ENCODE results near the gene DPF3. TPM values are rescaled to one million over a fixed set of nuclear protein-coding genes. Genes with fewer than 3 reads are reported as not detected.
"Not testable (repeated sequence)": the region's sequence is repeated elsewhere in the genome, so short reads cannot be mapped to it uniquely, and the experiment has no call there.

Gene DPF3
- total and polyA plus RNA-seq, 4 donors = 0.17 to 3.9 (median 0.52) TPM

GRCh38 chr14:72751276-72752033 is 142.4 kb downstream of the DPF3 start:
- DNase-seq (no peak), ATAC-seq (ENCODE audit: insufficient read depth, low FRiP score) (no peak)
- 92 to 94% methylated on average over 9 of the region's 9 CpGs for WGBS, 2 donors
- Histone ChIP-seq H3K4me1 (ENCODE audit: control insufficient read depth in 5 of 5, insufficient read depth in 5 of 5, low read length in 5 of 5) (no peaks in the 10 kb centered on the region), H3K27ac (ENCODE audit: low read depth in 1 of 2, low read length in 1 of 2) (no peak overlapping the region), H3K9me3 (ENCODE audit: control insufficient read depth in 4 of 4, insufficient read depth in 3 of 4, low read length in 3 of 4) (peaks cover 0 to 15% (median under 1%) of the 10 kb centered on the region in 4 donors), H3K9ac (ENCODE audit: insufficient read depth in 1 of 2, low read length in 2 of 2) (no peak overlapping the region), H3K27me3 (ENCODE audit: control insufficient read depth in 3 of 3, insufficient read depth in 3 of 3, low read length in 2 of 3) (no peaks in the 10 kb centered on the region), H3K4me3 (no peak overlapping the region), H3K36me3 (ENCODE audit: control insufficient read depth in 4 of 4, insufficient read depth in 4 of 4, low read length in 4 of 4) (no peaks in the 10 kb centered on the region)
- no peak for TF ChIP-seq CTCF (IDR thresholded peaks at IDR 0.05; ENCODE audit: control extremely low read depth, extremely low read depth)

- not testable (repeated sequence) for H3K9ac ChIP-seq (ENCODE audit: insufficient read depth in 1 of 2, low read length in 2 of 2); H3K4me3 ChIP-seq; H3K4me1 ChIP-seq (ENCODE audit: control insufficient read depth in 5 of 5, insufficient read depth in 5 of 5, low read length in 5 of 5); DNase-seq; H3K27me3 ChIP-seq (ENCODE audit: control insufficient read depth in 3 of 3, insufficient read depth in 3 of 3, low read length in 2 of 3); H3K36me3 ChIP-seq (ENCODE audit: control insufficient read depth in 4 of 4, insufficient read depth in 4 of 4, low read length in 4 of 4); H3K27ac ChIP-seq (ENCODE audit: low read depth in 1 of 2, low read length in 1 of 2); ATAC-seq (ENCODE audit: insufficient read depth, low FRiP score)
- peaks cover 0 to 13% (median under 1%) of the 10 kb centered on the region in 4 donors for H3K9me3 ChIP-seq (ENCODE audit: control insufficient read depth in 4 of 4, insufficient read depth in 3 of 4, low read length in 3 of 4)
- 93 to 96% methylated on average over 4 of the region's 4 CpGs for WGBS, 2 donors
These were observed 145.0 kb downstream of the DPF3 start for GRCh38 chr14:72748921-72749320.

GRCh38 chr14:72747652-72748051 is 146.2 kb downstream of the DPF3 start:
- H3K9ac ChIP-seq (ENCODE audit: insufficient read depth in 1 of 2, low read length in 2 of 2) = no peak overlapping the region
- no peak for DNase-seq
- H3K27ac ChIP-seq (ENCODE audit: low read depth in 1 of 2, low read length in 1 of 2) = no peak overlapping the region
- ATAC-seq (ENCODE audit: insufficient read depth, low FRiP score) = no peak
- WGBS, 2 donors = 76 to 83% methylated on average over 3 of the region's 3 CpGs
- H3K4me1 ChIP-seq (ENCODE audit: control insufficient read depth in 5 of 5, insufficient read depth in 5 of 5, low read length in 5 of 5) = peaks cover 0 to 6% (median 0%) of the 10 kb centered on the region in 5 donors
- TF ChIP-seq CTCF (IDR thresholded peaks at IDR 0.05; ENCODE audit: control extremely low read depth, extremely low read depth) = no peak
- no peaks in the 10 kb centered on the region for H3K36me3 ChIP-seq (ENCODE audit: control insufficient read depth in 4 of 4, insufficient read depth in 4 of 4, low read length in 4 of 4)
- no peaks in the 10 kb centered on the region for H3K27me3 ChIP-seq (ENCODE audit: control insufficient read depth in 3 of 3, insufficient read depth in 3 of 3, low read length in 2 of 3)
- H3K9me3 ChIP-seq (ENCODE audit: control insufficient read depth in 4 of 4, insufficient read depth in 3 of 4, low read length in 3 of 4) = peaks cover 0 to 10% (median under 1%) of the 10 kb centered on the region in 4 donors
- no peak overlapping the region for H3K4me3 ChIP-seq

GRCh38 chr14:72745991-72746980 is 147.6 kb downstream of the DPF3 start:
- H3K4me1 ChIP-seq (ENCODE audit: control insufficient read depth in 5 of 5, insufficient read depth in 5 of 5, low read length in 5 of 5) = peaks cover 0 to 6% (median 0%) of the 10 kb centered on the region in 5 donors
- WGBS, 2 donors = 87 to 93% methylated on average over 20 of the region's 20 CpGs
- no peaks in the 10 kb centered on the region for H3K27me3 ChIP-seq (ENCODE audit: control insufficient read depth in 3 of 3, insufficient read depth in 3 of 3, low read length in 2 of 3)
- ATAC-seq (ENCODE audit: insufficient read depth, low FRiP score) (no peak), DNase-seq (no peak)
- H3K9ac ChIP-seq (ENCODE audit: insufficient read depth in 1 of 2, low read length in 2 of 2) = no peak overlapping the region
- no peak overlapping the region for H3K4me3 ChIP-seq
- peak overlapping the region in 1 of 2 donors; percentile 7 for H3K27ac ChIP-seq (ENCODE audit: low read depth in 1 of 2, low read length in 1 of 2)
- TF ChIP-seq CTCF (IDR thresholded peaks at IDR 0.05; ENCODE audit: control extremely low read depth, extremely low read depth) = no peak
- peaks cover 0 to 10% (median under 1%) of the 10 kb centered on the region in 4 donors for H3K9me3 ChIP-seq (ENCODE audit: control insufficient read depth in 4 of 4, insufficient read depth in 3 of 4, low read length in 3 of 4)
- H3K36me3 ChIP-seq (ENCODE audit: control insufficient read depth in 4 of 4, insufficient read depth in 4 of 4, low read length in 4 of 4) = no peaks in the 10 kb centered on the region

Data from lung (tissue), 12 donors.